ENCODE measurements around the gene SLC16A1. TPM values are rescaled to one million over a fixed set of nuclear protein-coding genes. Genes with fewer than 3 reads are reported as not detected.

The SLC16A1 gene
- total and polyA plus RNA-seq, 10 of the 15 experiments (the other 5 are each of a cell fraction or from before 2014, with no cell fraction given), result 39.0 to 106 (median 65.8) TPM

DNA sequence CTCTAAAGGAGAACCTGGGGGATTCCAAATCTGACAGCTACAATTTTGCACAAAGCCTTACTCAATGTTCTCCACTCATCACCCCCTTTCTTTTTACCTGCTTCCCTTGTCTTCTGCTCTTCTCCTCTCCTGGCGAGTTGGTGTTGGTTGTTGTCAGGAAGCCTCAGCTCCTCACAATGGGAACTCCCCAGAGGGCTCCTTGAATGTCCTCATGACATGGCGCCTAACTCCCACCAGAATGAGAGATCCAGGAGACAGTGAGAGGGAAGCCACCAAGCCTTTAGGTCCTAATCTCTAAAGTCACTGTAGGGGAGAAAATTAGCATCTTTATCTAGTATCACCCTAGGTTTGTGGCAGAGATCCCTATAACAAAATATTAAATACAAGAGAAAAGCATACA, 87.8 kb downstream of the SLC16A1 start (continued):
- TF ChIP-seq RFX5 (IDR thresholded peaks at IDR 0.05; ENCODE audit: low read depth, low read length), result no peak
- TF ChIP-seq IKZF2 (IDR thresholded peaks at IDR 0.05), result no peak

DNA sequence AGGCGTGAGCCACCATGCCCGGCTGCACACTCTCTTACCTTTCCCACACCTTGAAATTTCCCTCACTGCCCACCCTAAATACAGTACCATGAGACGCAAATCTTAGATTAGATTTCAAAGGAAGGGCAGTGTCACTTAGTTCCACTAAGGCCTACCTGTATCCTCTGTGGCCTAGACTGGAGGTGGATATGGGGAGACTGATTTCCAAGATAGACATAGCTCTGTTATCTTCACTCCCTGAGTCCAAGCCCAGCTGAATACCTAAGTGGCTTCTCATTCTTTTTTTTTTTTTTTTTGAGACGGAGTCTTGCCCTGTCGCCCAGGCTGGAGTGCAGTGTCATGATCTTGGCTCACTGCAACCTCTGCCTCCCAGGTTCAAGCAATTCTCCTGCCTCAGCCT, 89.0 kb downstream of the SLC16A1 start:
- H4K20me1 ChIP-seq (ENCODE audit: control insufficient read depth, insufficient read depth), result no peaks in the 10 kb centered on the region
- SMC1A ChIA-PET (ENCODE audit: uncharacterized antibody, unreplicated experiment), result no interaction called here
- no peaks in the 10 kb centered on the region for H3K79me2 ChIP-seq (ENCODE audit: control insufficient read depth, insufficient read depth, low read length)
- DNase-seq (ENCODE audit: low read depth, low spot score) (no peak), FAIRE-seq (no peak), ATAC-seq (no peak)
- no peaks in the 10 kb centered on the region for H3K4me1 ChIP-seq (ENCODE audit: control insufficient read depth, insufficient read depth, low read length)
- WGBS (ENCODE audit: insufficient coverage, insufficient replicate concordance, low lambda C conversion rate, missing lambda C conversion rate), result 44% methylated on average over 3 of the region's 5 CpGs
- RAD21 ChIA-PET (ENCODE audit: unreplicated experiment), result interaction anchor here (1.0 kb wide), 1 partner anchor 16 kb away, joined by 3 read pairs; no protein-coding TSS in a partner anchor
- no peak overlapping the region for H3K9ac ChIP-seq (ENCODE audit: control insufficient read depth, insufficient read depth, low read length)
- intact Hi-C loops (cut with micrococcal nuclease; ENCODE audit: unreplicated experiment), result no loop called here
- no peaks in the 10 kb centered on the region for H3K9me3 ChIP-seq (replicated peaks; ENCODE audit: control insufficient read depth, insufficient read depth, low read length)
- H3K27me3 ChIP-seq (replicated peaks in 1 of 2; ENCODE audit: control insufficient read depth in 2 of 2, insufficient read depth in 2 of 2, low read length in 1 of 2), result no peaks in the 10 kb centered on the region
- H3K36me3 ChIP-seq (ENCODE audit: control insufficient read depth in 2 of 2, insufficient read depth in 2 of 2, low read length in 1 of 2), result no peaks in the 10 kb centered on the region
- H3K4me3 ChIP-seq, result no peak overlapping the region
- POLR2A ChIA-PET, result no interaction called here
- BruUV-seq (replicated peaks), result no TSS peak
- no peak overlapping the region for H3K27ac ChIP-seq (ENCODE audit: control insufficient read depth, insufficient read depth)
- CTCF ChIA-PET, result interaction anchor here (1.0 to 1.2 kb wide), 2 partner anchors 150 to 206 kb away, joined by 3 to 4 read pairs; partner anchors contain the start of gene LRIG2
- in situ Hi-C loops (cut with MboI), result no loop called here
- TF ChIP-seq PML (IDR thresholded peaks at IDR 0.05; ENCODE audit: low read length) (no peak), MTA2 (IDR thresholded peaks at IDR 0.05; ENCODE audit: low read depth) (no peak), JUND (IDR thresholded peaks at IDR 0.05; ENCODE audit: low read depth, low read length) (no peak), ZNF274 (IDR thresholded peaks at IDR 0.05; ENCODE audit: insufficient read depth, insufficient read length) (no peak), SMC3 (IDR thresholded peaks at IDR 0.05; ENCODE audit: borderline replicate concordance, low read length) (no peak), YY1 (IDR thresholded peaks at IDR 0.05; ENCODE audit: low read depth, low read length) (no peak), ZNF24 (IDR thresholded peaks at IDR 0.05) (no peak)
- TF ChIP-seq, protein P1, sequence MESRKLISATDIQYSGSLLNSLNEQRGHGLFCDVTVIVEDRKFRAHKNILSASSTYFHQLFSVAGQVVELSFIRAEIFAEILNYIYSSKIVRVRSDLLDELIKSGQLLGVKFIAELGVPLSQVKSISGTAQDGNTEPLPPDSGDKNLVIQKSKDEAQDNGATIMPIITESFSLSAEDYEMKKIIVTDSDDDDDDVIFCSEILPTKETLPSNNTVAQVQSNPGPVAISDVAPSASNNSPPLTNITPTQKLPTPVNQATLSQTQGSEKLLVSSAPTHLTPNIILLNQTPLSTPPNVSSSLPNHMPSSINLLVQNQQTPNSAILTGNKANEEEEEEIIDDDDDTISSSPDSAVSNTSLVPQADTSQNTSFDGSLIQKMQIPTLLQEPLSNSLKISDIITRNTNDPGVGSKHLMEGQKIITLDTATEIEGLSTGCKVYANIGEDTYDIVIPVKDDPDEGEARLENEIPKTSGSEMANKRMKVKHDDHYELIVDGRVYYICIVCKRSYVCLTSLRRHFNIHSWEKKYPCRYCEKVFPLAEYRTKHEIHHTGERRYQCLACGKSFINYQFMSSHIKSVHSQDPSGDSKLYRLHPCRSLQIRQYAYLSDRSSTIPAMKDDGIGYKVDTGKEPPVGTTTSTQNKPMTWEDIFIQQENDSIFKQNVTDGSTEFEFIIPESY (IDR thresholded peaks at IDR 0.05), result no peak
- TF ChIP-seq, protein P2, sequence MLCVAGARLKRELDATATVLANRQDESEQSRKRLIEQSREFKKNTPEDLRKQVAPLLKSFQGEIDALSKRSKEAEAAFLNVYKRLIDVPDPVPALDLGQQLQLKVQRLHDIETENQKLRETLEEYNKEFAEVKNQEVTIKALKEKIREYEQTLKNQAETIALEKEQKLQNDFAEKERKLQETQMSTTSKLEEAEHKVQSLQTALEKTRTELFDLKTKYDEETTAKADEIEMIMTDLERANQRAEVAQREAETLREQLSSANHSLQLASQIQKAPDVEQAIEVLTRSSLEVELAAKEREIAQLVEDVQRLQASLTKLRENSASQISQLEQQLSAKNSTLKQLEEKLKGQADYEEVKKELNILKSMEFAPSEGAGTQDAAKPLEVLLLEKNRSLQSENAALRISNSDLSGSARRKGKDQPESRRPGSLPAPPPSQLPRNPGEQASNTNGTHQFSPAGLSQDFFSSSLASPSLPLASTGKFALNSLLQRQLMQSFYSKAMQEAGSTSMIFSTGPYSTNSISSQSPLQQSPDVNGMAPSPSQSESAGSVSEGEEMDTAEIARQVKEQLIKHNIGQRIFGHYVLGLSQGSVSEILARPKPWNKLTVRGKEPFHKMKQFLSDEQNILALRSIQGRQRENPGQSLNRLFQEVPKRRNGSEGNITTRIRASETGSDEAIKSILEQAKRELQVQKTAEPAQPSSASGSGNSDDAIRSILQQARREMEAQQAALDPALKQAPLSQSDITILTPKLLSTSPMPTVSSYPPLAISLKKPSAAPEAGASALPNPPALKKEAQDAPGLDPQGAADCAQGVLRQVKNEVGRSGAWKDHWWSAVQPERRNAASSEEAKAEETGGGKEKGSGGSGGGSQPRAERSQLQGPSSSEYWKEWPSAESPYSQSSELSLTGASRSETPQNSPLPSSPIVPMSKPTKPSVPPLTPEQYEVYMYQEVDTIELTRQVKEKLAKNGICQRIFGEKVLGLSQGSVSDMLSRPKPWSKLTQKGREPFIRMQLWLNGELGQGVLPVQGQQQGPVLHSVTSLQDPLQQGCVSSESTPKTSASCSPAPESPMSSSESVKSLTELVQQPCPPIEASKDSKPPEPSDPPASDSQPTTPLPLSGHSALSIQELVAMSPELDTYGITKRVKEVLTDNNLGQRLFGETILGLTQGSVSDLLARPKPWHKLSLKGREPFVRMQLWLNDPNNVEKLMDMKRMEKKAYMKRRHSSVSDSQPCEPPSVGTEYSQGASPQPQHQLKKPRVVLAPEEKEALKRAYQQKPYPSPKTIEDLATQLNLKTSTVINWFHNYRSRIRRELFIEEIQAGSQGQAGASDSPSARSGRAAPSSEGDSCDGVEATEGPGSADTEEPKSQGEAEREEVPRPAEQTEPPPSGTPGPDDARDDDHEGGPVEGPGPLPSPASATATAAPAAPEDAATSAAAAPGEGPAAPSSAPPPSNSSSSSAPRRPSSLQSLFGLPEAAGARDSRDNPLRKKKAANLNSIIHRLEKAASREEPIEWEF (IDR thresholded peaks at IDR 0.05; ENCODE audit: insufficient replicate concordance, low read depth, low read length), result no peak
- H3K4me2 ChIP-seq (ENCODE audit: control insufficient read depth, insufficient read depth), result no peak overlapping the region
- no peak overlapping the region for H2AFZ ChIP-seq (ENCODE audit: control insufficient read depth, low read depth, low read length)
